Peyer's patch (tissue), 4 donors: ENCODE measurements around the gene RERE. TPM values are rescaled to one million over a fixed set of nuclear protein-coding genes. Genes with fewer than 3 reads are reported as not detected.

Experiments used
- DNase-seq, 3 donors: peaks; one replicate each; pipeline ENCODE4 v3.0.0-alpha.2; 2017 to 2019
- H3K27ac ChIP-seq, 4 donors: fragments of 200-600 bp; sonication (generic); one replicate each; pipeline ENCODE4 v1.5.1; 2016 to 2019
- H3K27me3 ChIP-seq, 2 donors: fragments of 200-600 bp; sonication (generic); one replicate each; pipeline ENCODE4 v1.5.1; 2019
- H3K36me3 ChIP-seq, 3 donors: fragments of 200-600 bp; sonication (generic); one replicate each; pipeline ENCODE4 v1.5.1; 2016 to 2019
- H3K4me1 ChIP-seq, 4 donors: fragments of 200-600 bp; sonication (generic); one replicate each; pipeline ENCODE4 v1.5.1; 2016 to 2019
- H3K4me3 ChIP-seq, 4 donors: fragments of 200-600 bp; sonication (generic); 1 replicate in 3 of 4; 2 replicates in 1 of 4; pipeline ENCODE4 v1.5.1; 2016 to 2019; ENCODE audit warnings: mild to moderate bottlenecking in 1 of 4
- H3K9me3 ChIP-seq, 4 donors: fragments of 200-600 bp; sonication (generic); one replicate each; pipeline ENCODE4 v1.5.1; 2016 to 2019; ENCODE audit warnings: mild to moderate bottlenecking in 1 of 4
- POLR2A ChIP-seq, 2 donors: fragments of 450-650 bp; IDR thresholded peaks; one replicate each; pipeline ENCODE4 v1.5.1; 2017; ENCODE audit warnings: antibody characterized with exemption in 2 of 2, mild to moderate bottlenecking in 2 of 2, moderate library complexity in 2 of 2
- total RNA-seq, 4 donors: library from RNA; depleted of rRNA; stranded (reverse); fragments of >200 nt; gene quantifications; one replicate each; pipeline ENCODE4 v1.1.0, GENCODE V29; 2016
- TF ChIP-seq, protein P1 (sequence below), 6 experiments: fragments of 450-650 bp in 4 of 6; fragments of 200-600 bp in 2 of 6; sonication (generic) in 1 of 6; IDR thresholded peaks; one replicate each; pipeline ENCODE4 v1.5.1; 2017 to 2019; ENCODE audit warnings: antibody characterized with exemption in 6 of 6, mild to moderate bottlenecking in 3 of 6, moderate library complexity in 1 of 6

Gene RERE
- total RNA-seq, 4 donors from 2014 or later: 98.5 to 528 (median 110) TPM

DNA sequence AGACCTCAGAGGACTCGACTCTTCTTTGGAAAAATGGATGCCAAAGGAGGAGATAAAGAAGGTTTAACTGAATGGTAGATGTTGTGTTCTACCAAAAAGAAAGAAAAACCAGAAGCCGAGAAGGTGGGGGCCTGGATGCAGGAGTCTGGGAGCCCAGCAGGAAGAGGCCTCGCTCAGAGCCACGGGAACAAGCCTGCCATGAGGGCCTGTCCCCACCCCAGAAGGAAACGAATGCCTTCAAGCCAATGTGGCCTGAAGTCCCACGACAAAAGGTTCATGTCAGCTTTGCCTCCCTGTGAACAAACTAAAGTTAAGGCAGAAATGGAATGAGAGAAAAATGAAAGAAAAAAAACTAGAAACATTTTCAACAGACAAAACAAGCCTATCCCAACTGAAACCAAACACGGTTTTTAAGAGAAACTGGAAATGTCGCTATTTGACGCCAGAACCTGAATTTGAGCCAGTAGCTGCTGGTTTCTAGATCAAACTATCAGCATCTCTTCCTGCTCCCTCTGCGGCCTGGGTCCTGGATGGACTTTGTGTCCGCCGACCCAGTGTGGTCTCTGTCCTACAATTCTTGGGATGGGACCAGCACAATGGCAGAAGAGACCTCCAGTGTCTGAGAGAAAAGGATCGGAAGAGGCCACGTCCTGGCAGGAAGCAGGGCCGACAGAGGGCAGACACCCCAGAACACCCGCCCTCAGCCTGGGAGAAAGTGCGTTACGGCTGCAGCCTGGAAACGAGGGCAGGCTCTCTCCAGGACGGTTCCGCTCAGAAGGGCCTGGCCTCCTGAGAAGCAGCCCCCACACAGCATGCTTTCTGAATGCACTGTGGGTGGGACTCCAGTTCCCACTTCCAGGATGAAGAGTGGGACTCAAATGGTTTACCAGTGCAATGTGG is 464.3 kb downstream of the RERE start:
- H3K27me3 ChIP-seq: no peaks in the 10 kb centered on the region
- H3K36me3 ChIP-seq: peaks cover 0 to 51% (median 0%) of the 10 kb centered on the region in 3 donors
- TF ChIP-seq POLR2A (IDR thresholded peaks at IDR 0.05): no peak
- TF ChIP-seq, protein P1, sequence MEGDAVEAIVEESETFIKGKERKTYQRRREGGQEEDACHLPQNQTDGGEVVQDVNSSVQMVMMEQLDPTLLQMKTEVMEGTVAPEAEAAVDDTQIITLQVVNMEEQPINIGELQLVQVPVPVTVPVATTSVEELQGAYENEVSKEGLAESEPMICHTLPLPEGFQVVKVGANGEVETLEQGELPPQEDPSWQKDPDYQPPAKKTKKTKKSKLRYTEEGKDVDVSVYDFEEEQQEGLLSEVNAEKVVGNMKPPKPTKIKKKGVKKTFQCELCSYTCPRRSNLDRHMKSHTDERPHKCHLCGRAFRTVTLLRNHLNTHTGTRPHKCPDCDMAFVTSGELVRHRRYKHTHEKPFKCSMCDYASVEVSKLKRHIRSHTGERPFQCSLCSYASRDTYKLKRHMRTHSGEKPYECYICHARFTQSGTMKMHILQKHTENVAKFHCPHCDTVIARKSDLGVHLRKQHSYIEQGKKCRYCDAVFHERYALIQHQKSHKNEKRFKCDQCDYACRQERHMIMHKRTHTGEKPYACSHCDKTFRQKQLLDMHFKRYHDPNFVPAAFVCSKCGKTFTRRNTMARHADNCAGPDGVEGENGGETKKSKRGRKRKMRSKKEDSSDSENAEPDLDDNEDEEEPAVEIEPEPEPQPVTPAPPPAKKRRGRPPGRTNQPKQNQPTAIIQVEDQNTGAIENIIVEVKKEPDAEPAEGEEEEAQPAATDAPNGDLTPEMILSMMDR (IDR thresholded peaks at IDR 0.05): no peak
- H3K9me3 ChIP-seq: no peaks in the 10 kb centered on the region
- DNase-seq: no peak
- H3K4me3 ChIP-seq: no peak overlapping the region
- peaks cover 0 to 18% (median 0%) of the 10 kb centered on the region in 4 donors for H3K4me1 ChIP-seq
- H3K27ac ChIP-seq: peak overlapping the region; percentile 17 to 61 (median 42)

DNA sequence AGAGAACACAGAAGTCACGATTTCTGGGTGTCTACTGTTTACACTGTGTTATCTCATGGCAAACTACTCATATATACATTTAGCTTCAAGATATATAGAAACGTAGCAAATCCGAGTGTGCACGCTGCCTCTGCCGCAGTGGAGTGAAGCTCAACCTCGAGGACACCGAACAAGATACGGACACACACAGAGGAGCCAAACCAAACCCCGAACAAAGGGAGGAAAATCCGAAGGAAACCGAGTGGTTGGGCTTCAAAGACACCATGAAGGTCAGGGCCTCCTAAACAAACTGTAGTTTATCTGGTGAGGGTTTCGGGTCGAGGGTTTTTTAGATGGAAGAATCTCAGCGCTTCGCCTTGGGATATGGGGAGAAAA is 465.0 kb downstream of the RERE start:
- Histone ChIP-seq H3K27me3 (no peaks in the 10 kb centered on the region), H3K4me1 (peaks cover 0 to 15% (median 0%) of the 10 kb centered on the region in 4 donors), H3K4me3 (no peak overlapping the region), H3K36me3 (peaks cover 0 to 44% (median 0%) of the 10 kb centered on the region in 3 donors), H3K9me3 (no peaks in the 10 kb centered on the region), H3K27ac (peak overlapping the region in 1 of 4 donors; percentile 61)
- DNase-seq: no peak
- TF ChIP-seq, protein P1 (IDR thresholded peaks at IDR 0.05): no peak
- no peak for TF ChIP-seq POLR2A (IDR thresholded peaks at IDR 0.05)

DNA sequence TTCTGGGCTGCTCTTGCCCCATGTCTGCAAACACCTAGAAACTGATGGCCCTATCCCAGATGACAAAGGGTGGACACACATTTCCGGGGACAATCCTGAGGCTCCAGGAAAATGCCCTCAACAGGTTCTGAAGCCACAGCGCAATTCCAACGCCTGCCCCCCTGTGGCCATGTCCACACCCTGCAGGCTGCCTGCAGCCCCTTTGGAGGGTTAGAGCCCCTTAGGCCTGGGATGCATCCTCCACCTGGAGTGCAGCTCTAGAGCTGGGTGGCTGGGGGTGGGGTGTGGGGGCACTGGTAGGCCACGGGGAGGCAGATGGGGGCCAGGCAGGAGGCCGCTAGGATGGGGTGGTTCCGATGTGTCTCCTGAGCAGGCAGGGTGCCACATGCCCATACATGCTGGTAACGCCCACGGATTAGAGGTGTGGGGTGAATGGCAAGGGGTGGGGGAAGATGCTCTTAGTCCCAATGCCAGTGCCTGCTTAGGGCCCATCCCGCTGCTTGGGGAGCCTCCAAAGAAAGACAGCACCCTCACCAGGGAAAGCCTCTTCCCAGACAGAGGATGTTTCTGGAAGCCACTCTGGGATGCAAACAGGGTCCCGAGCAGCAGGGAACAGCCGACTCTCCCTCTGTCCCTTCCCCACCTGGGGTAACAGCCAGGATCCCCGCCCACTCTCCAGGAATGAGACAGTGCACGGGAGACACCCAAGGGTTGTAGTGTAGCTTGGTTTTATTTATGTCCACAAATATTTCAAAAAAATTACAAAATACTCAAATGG is 465.6 kb downstream of the RERE start:
- Histone ChIP-seq H3K36me3 (peaks cover 0 to 38% (median 0%) of the 10 kb centered on the region in 3 donors), H3K4me3 (no peak overlapping the region), H3K27me3 (no peaks in the 10 kb centered on the region), H3K27ac (no peak overlapping the region), H3K9me3 (no peaks in the 10 kb centered on the region), H3K4me1 (peaks cover 0 to 15% (median 0%) of the 10 kb centered on the region in 4 donors)
- TF ChIP-seq, protein P1 (IDR thresholded peaks at IDR 0.05): peak in 5 of 6 experiments; percentile 35 to 59 (median 55)
- TF ChIP-seq POLR2A (IDR thresholded peaks at IDR 0.05): no peak
- DNase-seq: peak in 1 of 3 donors; percentile 53

DNA sequence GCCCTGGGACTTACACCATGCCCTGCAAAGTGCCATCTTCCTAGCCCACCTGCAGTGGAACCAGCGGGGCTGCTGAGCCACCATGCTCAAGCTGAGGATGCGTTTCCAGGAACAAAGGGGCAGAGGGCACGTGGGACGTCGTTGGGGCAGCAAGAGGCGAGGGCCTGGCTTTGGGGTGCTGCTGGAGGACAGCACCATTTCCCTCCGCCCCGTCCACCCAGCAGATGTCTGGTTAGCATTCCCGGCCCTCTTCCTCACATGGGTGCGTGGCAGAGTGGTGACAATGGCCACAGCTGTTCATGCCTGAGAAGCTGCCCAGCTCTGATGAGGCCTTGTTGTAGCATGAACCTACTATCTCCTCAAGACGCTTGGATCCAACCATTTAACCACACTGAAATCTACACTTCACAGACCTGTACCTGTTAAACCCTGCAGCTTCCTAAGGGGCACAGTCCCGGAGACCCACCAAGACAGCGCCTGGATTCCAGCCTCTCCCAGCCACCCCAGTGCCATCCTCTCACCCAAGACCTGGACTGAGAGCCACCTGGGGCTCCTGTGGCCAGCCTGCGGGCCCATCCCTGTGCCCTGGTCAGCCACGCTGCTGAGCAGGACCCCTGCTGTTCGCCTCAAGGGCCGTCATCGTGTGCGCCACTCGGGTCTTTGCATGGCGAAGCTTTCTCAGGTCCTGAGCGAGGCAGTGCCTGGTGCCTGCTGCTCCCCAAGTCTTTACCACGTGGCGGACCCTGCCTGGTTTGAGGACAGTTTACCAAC is 466.3 kb downstream of the RERE start:
- no peak overlapping the region for H3K27ac ChIP-seq

More for the DNA sequence above, 466.3 kb downstream of the RERE start:
- TF ChIP-seq POLR2A (IDR thresholded peaks at IDR 0.05): no peak
- TF ChIP-seq, protein P1 (IDR thresholded peaks at IDR 0.05): no peak
- no peak overlapping the region for H3K4me3 ChIP-seq
- peak in 1 of 3 donors; percentile 48 for DNase-seq
- H3K9me3 ChIP-seq: no peaks in the 10 kb centered on the region
- H3K4me1 ChIP-seq: peaks cover 0 to 15% (median 0%) of the 10 kb centered on the region in 4 donors
- no peaks in the 10 kb centered on the region for H3K27me3 ChIP-seq
- peaks cover 0 to 30% (median 0%) of the 10 kb centered on the region in 3 donors for H3K36me3 ChIP-seq
